NCI-H345 (cell line): ENCODE data around the gene UPF2.
"Not testable (repeated sequence)": the region's sequence is repeated elsewhere in the genome, so short reads cannot be mapped to it uniquely, and the experiment has no call there.

ENCODE experiments used
- DNase-seq: peaks from one replicate; lab custom pipeline; 2025; lab: John Stamatoyannopoulos, UW

UPF2 gene

GRCh38 chr10:12042797-12043651 is at the start of gene UPF2:
UPF2 (minus strand) TSS chr10:12042809; CDS start chr10:12035423, 7,386 bp downstream.
- DNase-seq, result peak; percentile 94

- no peak for DNase-seq
Measured at GRCh38 chr10:12091421-12091820, 48.8 kb upstream of the UPF2 start.

- no peak for DNase-seq
Measured at GRCh38 chr10:12088919-12089318, 46.3 kb upstream of the UPF2 start.

GRCh38 chr10:12081879-12082557 is 39.4 kb upstream of the UPF2 start:
- no peak for DNase-seq

GRCh38 chr10:12081470-12081869 is 38.9 kb upstream of the UPF2 start:
- no peak for DNase-seq

- no peak for DNase-seq
Measured at GRCh38 chr10:12077580-12078180, 35.1 kb upstream of the UPF2 start.

- DNase-seq, result no peak
Measured at GRCh38 chr10:12073526-12073925, 30.9 kb upstream of the UPF2 start.

GRCh38 chr10:12071441-12071840 is 28.8 kb upstream of the UPF2 start:
- not testable (repeated sequence) for DNase-seq

GRCh38 chr10:12068449-12069269 is 26.1 kb upstream of the UPF2 start, which contains the start of gene DHTKD1:
DHTKD1 (plus strand) TSS chr10:12068954; CDS start chr10:12069034, 80 bp downstream.
- peak; percentile 97 for DNase-seq

- no peak for DNase-seq
Measured at GRCh38 chr10:12067336-12067735, 24.7 kb upstream of the UPF2 start.

- DNase-seq, result no peak
Measured at GRCh38 chr10:12063483-12063818, 20.8 kb upstream of the UPF2 start.

- DNase-seq, result no peak
Measured at GRCh38 chr10:12062754-12063482, 20.3 kb upstream of the UPF2 start.

GRCh38 chr10:12061124-12061523 is 18.5 kb upstream of the UPF2 start:
- no peak for DNase-seq

- DNase-seq, result no peak
Measured at GRCh38 chr10:12056748-12057147, 14.1 kb upstream of the UPF2 start.

- DNase-seq, result no peak
Measured at GRCh38 chr10:12055732-12056131, 13.1 kb upstream of the UPF2 start.

- no peak for DNase-seq
Measured at GRCh38 chr10:12051241-12051640, 8.6 kb upstream of the UPF2 start.

- DNase-seq, result no peak
Measured at GRCh38 chr10:12050528-12050927, 7.9 kb upstream of the UPF2 start.

GRCh38 chr10:12048547-12048946 is 5.9 kb upstream of the UPF2 start:
- no peak for DNase-seq

GRCh38 chr10:12045596-12045995 is 3.0 kb upstream of the UPF2 start:
- no peak for DNase-seq

GRCh38 chr10:12042409-12042796 is 206 bp downstream of the UPF2 start:
- DNase-seq, result peak; percentile 18

GRCh38 chr10:12041766-12042408 is 722 bp downstream of the UPF2 start:
- peak; percentile 1 for DNase-seq
